ENCODE measurements around the gene RNF157.

Gene RNF157

GRCh38 chr17:76184290-76184689 lies 56.0 kb downstream of the RNF157 start:
- DNase-seq: no peak
- Mint-ChIP-seq H3K4me1 (ENCODE audit: low read depth) (peaks cover 70% of the 10 kb centered on the region), H3K36me3 (ENCODE audit: low read depth) (peaks cover 24% of the 10 kb centered on the region), H3K27ac (no peak overlapping the region), H3K9me3 (no peaks in the 10 kb centered on the region), H3K27me3 (no peaks in the 10 kb centered on the region), H3K4me3 (no peak overlapping the region)

- Mint-ChIP-seq H3K9me3 (no peaks in the 10 kb centered on the region), H3K4me3 (peak overlapping the region; percentile 48), H3K27me3 (no peaks in the 10 kb centered on the region), H3K36me3 (ENCODE audit: low read depth) (peaks cover 14% of the 10 kb centered on the region), H3K4me1 (ENCODE audit: low read depth) (peaks cover 73% of the 10 kb centered on the region), H3K27ac (peak overlapping the region; percentile 91)
- DNase-seq: peak; percentile 98
Measured at GRCh38 chr17:76182016-76182764, 58.1 kb downstream of the RNF157 start.

GRCh38 chr17:76179496-76180467 lies 60.5 kb downstream of the RNF157 start:
- no peaks in the 10 kb centered on the region for H3K27me3 Mint-ChIP-seq
- H3K27ac Mint-ChIP-seq: peak overlapping the region; percentile 94
- H3K4me1 Mint-ChIP-seq (ENCODE audit: low read depth): peaks cover 69% of the 10 kb centered on the region
- H3K36me3 Mint-ChIP-seq (ENCODE audit: low read depth): peaks cover 9% of the 10 kb centered on the region
- no peak for DNase-seq
- H3K4me3 Mint-ChIP-seq: peak overlapping the region; percentile 64
- H3K9me3 Mint-ChIP-seq: no peaks in the 10 kb centered on the region

GRCh38 chr17:76178124-76178523 lies 62.2 kb downstream of the RNF157 start:
- H3K4me3 Mint-ChIP-seq: no peak overlapping the region
- H3K27me3 Mint-ChIP-seq: no peaks in the 10 kb centered on the region
- DNase-seq: no peak
- peaks cover 62% of the 10 kb centered on the region for H3K4me1 Mint-ChIP-seq (ENCODE audit: low read depth)
- H3K36me3 Mint-ChIP-seq (ENCODE audit: low read depth): peaks cover 8% of the 10 kb centered on the region
- peak overlapping the region; percentile 71 for H3K27ac Mint-ChIP-seq
- H3K9me3 Mint-ChIP-seq: no peaks in the 10 kb centered on the region

- H3K36me3 Mint-ChIP-seq (ENCODE audit: low read depth): peaks cover 8% of the 10 kb centered on the region
- H3K9me3 Mint-ChIP-seq: no peaks in the 10 kb centered on the region
- peak overlapping the region; percentile 29 for H3K27ac Mint-ChIP-seq
- H3K27me3 Mint-ChIP-seq: no peaks in the 10 kb centered on the region
- DNase-seq: no peak
- H3K4me3 Mint-ChIP-seq: no peak overlapping the region
- H3K4me1 Mint-ChIP-seq (ENCODE audit: low read depth): peaks cover 57% of the 10 kb centered on the region
Measured at GRCh38 chr17:76176701-76177574, 63.4 kb downstream of the RNF157 start.

GRCh38 chr17:76174037-76174436 lies 66.3 kb downstream of the RNF157 start:
- H3K27me3 Mint-ChIP-seq: no peaks in the 10 kb centered on the region
- no peak for DNase-seq
- peaks cover 33% of the 10 kb centered on the region for H3K4me1 Mint-ChIP-seq (ENCODE audit: low read depth)
- no peak overlapping the region for H3K27ac Mint-ChIP-seq
- H3K9me3 Mint-ChIP-seq: no peaks in the 10 kb centered on the region
- peaks cover 15% of the 10 kb centered on the region for H3K36me3 Mint-ChIP-seq (ENCODE audit: low read depth)
- H3K4me3 Mint-ChIP-seq: no peak overlapping the region

- H3K4me1 Mint-ChIP-seq (ENCODE audit: low read depth): peaks cover 27% of the 10 kb centered on the region
- peaks cover 19% of the 10 kb centered on the region for H3K36me3 Mint-ChIP-seq (ENCODE audit: low read depth)
- H3K27ac Mint-ChIP-seq: no peak overlapping the region
- no peak overlapping the region for H3K4me3 Mint-ChIP-seq
- no peaks in the 10 kb centered on the region for H3K27me3 Mint-ChIP-seq
- no peak for DNase-seq
- H3K9me3 Mint-ChIP-seq: no peaks in the 10 kb centered on the region
Measured at GRCh38 chr17:76173474-76173873, 66.8 kb downstream of the RNF157 start.

- Mint-ChIP-seq H3K9me3 (no peaks in the 10 kb centered on the region), H3K4me1 (ENCODE audit: low read depth) (peaks cover 14% of the 10 kb centered on the region), H3K4me3 (no peak overlapping the region), H3K27me3 (no peaks in the 10 kb centered on the region), H3K27ac (no peak overlapping the region), H3K36me3 (ENCODE audit: low read depth) (peaks cover 30% of the 10 kb centered on the region)
- DNase-seq: no peak
Measured at GRCh38 chr17:76171706-76172105, 68.6 kb downstream of the RNF157 start.

- Mint-ChIP-seq H3K27ac (no peak overlapping the region), H3K36me3 (ENCODE audit: low read depth) (peaks cover 35% of the 10 kb centered on the region), H3K4me3 (no peak overlapping the region), H3K9me3 (no peaks in the 10 kb centered on the region), H3K27me3 (no peaks in the 10 kb centered on the region), H3K4me1 (ENCODE audit: low read depth) (peaks cover 11% of the 10 kb centered on the region)
- no peak for DNase-seq
Measured at GRCh38 chr17:76170114-76170513, 70.2 kb downstream of the RNF157 start.

- H3K4me3 Mint-ChIP-seq: no peak overlapping the region
- H3K36me3 Mint-ChIP-seq (ENCODE audit: low read depth): peaks cover 60% of the 10 kb centered on the region
- DNase-seq: no peak
- H3K4me1 Mint-ChIP-seq (ENCODE audit: low read depth): peaks cover 9% of the 10 kb centered on the region
- no peaks in the 10 kb centered on the region for H3K27me3 Mint-ChIP-seq
- no peaks in the 10 kb centered on the region for H3K9me3 Mint-ChIP-seq
- no peak overlapping the region for H3K27ac Mint-ChIP-seq
Measured at GRCh38 chr17:76166906-76167305, 73.4 kb downstream of the RNF157 start.

- H3K27me3 Mint-ChIP-seq: no peaks in the 10 kb centered on the region
- peaks cover 60% of the 10 kb centered on the region for H3K36me3 Mint-ChIP-seq (ENCODE audit: low read depth)
- H3K4me3 Mint-ChIP-seq: no peak overlapping the region
- H3K4me1 Mint-ChIP-seq (ENCODE audit: low read depth): peaks cover 9% of the 10 kb centered on the region
- peak overlapping the region; percentile 72 for H3K27ac Mint-ChIP-seq
- no peak for DNase-seq
- no peaks in the 10 kb centered on the region for H3K9me3 Mint-ChIP-seq
Measured at GRCh38 chr17:76166168-76166567, 74.1 kb downstream of the RNF157 start.

GRCh38 chr17:76164331-76164730 lies 76.0 kb downstream of the RNF157 start:
- Mint-ChIP-seq H3K4me1 (ENCODE audit: low read depth) (peaks cover 8% of the 10 kb centered on the region), H3K36me3 (ENCODE audit: low read depth) (peaks cover 69% of the 10 kb centered on the region), H3K4me3 (no peak overlapping the region), H3K9me3 (no peaks in the 10 kb centered on the region), H3K27ac (no peak overlapping the region), H3K27me3 (no peaks in the 10 kb centered on the region)
- DNase-seq: no peak

GRCh38 chr17:76163919-76164318 lies 76.4 kb downstream of the RNF157 start:
- Mint-ChIP-seq H3K9me3 (no peaks in the 10 kb centered on the region), H3K4me3 (no peak overlapping the region), H3K27me3 (no peaks in the 10 kb centered on the region), H3K4me1 (ENCODE audit: low read depth) (peaks cover 8% of the 10 kb centered on the region), H3K27ac (no peak overlapping the region), H3K36me3 (ENCODE audit: low read depth) (peaks cover 70% of the 10 kb centered on the region)
- no peak for DNase-seq

- Mint-ChIP-seq H3K4me1 (ENCODE audit: low read depth) (peaks cover 8% of the 10 kb centered on the region), H3K27ac (no peak overlapping the region), H3K9me3 (no peaks in the 10 kb centered on the region), H3K27me3 (no peaks in the 10 kb centered on the region), H3K36me3 (ENCODE audit: low read depth) (peaks cover 73% of the 10 kb centered on the region), H3K4me3 (no peak overlapping the region)
- no peak for DNase-seq
Measured at GRCh38 chr17:76161619-76162266, 78.5 kb downstream of the RNF157 start.
